GM21529 (cell line): ENCODE data around the gene GDPD5.
A peak's percentile ranks its signal among the peaks of the same experiment; 100 is the strongest.
"Not testable (repeated sequence)": the region's sequence is repeated elsewhere in the genome, so short reads cannot be mapped to it uniquely, and the experiment has no call there.

ENCODE experiments used
- ATAC-seq: cut with Tn5 transposase; IDR thresholded peaks from one replicate; pipeline ENCODE4 v1.9.1; 2021; ENCODE audit not compliant: unreplicated experiment

Gene GDPD5

GRCh38 chr11:75431533-75432525, 93.9 kb downstream of the GDPD5 start:
- no peak for ATAC-seq

GRCh38 chr11:75430714-75431532, 94.8 kb downstream of the GDPD5 start:
- ATAC-seq = no peak

GRCh38 chr11:75429902-75430713, 95.6 kb downstream of the GDPD5 start:
- ATAC-seq = peak; percentile 52

- no peak for ATAC-seq
These were observed 96.2 kb downstream of the GDPD5 start for GRCh38 chr11:75429641-75429901.

GRCh38 chr11:75428989-75429640, 96.6 kb downstream of the GDPD5 start:
- ATAC-seq = no peak

GRCh38 chr11:75428281-75428724, 97.4 kb downstream of the GDPD5 start:
- no peak for ATAC-seq

- no peak for ATAC-seq
These were observed 98.6 kb downstream of the GDPD5 start for GRCh38 chr11:75427181-75427580.

GRCh38 chr11:75426720-75427086, 99.0 kb downstream of the GDPD5 start:
- no peak for ATAC-seq

- no peak for ATAC-seq
These were observed 100.3 kb downstream of the GDPD5 start for GRCh38 chr11:75425422-75425821.

GRCh38 chr11:75424396-75424795, 101.3 kb downstream of the GDPD5 start:
- ATAC-seq = no peak

- ATAC-seq = no peak
These were observed 102.0 kb downstream of the GDPD5 start for GRCh38 chr11:75423721-75424120.

- no peak for ATAC-seq
These were observed 103.2 kb downstream of the GDPD5 start for GRCh38 chr11:75422248-75423231.

GRCh38 chr11:75421902-75422247, 103.9 kb downstream of the GDPD5 start:
- ATAC-seq = no peak

GRCh38 chr11:75421035-75421602, 104.6 kb downstream of the GDPD5 start:
- no peak for ATAC-seq

GRCh38 chr11:75420224-75421034, 105.3 kb downstream of the GDPD5 start:
- no peak for ATAC-seq

- no peak for ATAC-seq
These were observed 111.9 kb downstream of the GDPD5 start for GRCh38 chr11:75413864-75414263.

- not testable (repeated sequence) for ATAC-seq
These were observed 112.6 kb downstream of the GDPD5 start for GRCh38 chr11:75413146-75413545.

- ATAC-seq = not testable (repeated sequence)
These were observed 115.8 kb downstream of the GDPD5 start for GRCh38 chr11:75409971-75410370.

- ATAC-seq = no peak
These were observed 116.9 kb downstream of the GDPD5 start for GRCh38 chr11:75408957-75409219.
